Rectal smooth muscle tissue (tissue), 1 donor: ENCODE data around the gene CTNND2.

Experiments used
- H3K27ac ChIP-seq: one replicate; pipeline ENCODE4 v1.7.0; 2013; ENCODE audit warnings: low read depth, low read length, inconsistent platforms
- H3K27me3 ChIP-seq: one replicate; pipeline ENCODE4 v1.7.0; 2013; ENCODE audit warnings: low read length; ENCODE audit not compliant: control insufficient read depth, insufficient read depth
- H3K36me3 ChIP-seq: one replicate; pipeline ENCODE4 v1.7.0; 2013; ENCODE audit warnings: low read length; ENCODE audit not compliant: control insufficient read depth, insufficient read depth
- H3K4me1 ChIP-seq: one replicate; pipeline ENCODE4 v1.7.0; 2013; ENCODE audit warnings: low read length; ENCODE audit not compliant: control insufficient read depth, insufficient read depth
- H3K4me3 ChIP-seq: one replicate; pipeline ENCODE4 v1.7.0; 2013; ENCODE audit warnings: low read length
- H3K9ac ChIP-seq: one replicate; pipeline ENCODE4 v1.7.0; 2013; ENCODE audit warnings: low read length

The CTNND2 gene

GRCh38 chr5:11293523-11293922 lies 610.7 kb downstream of the CTNND2 start:
- Histone ChIP-seq H3K9ac (no peak overlapping the region), H3K4me3 (no peak overlapping the region), H3K27me3 (no peaks in the 10 kb centered on the region), H3K36me3 (no peaks in the 10 kb centered on the region), H3K4me1 (no peaks in the 10 kb centered on the region), H3K27ac (no peak overlapping the region)

DNA sequence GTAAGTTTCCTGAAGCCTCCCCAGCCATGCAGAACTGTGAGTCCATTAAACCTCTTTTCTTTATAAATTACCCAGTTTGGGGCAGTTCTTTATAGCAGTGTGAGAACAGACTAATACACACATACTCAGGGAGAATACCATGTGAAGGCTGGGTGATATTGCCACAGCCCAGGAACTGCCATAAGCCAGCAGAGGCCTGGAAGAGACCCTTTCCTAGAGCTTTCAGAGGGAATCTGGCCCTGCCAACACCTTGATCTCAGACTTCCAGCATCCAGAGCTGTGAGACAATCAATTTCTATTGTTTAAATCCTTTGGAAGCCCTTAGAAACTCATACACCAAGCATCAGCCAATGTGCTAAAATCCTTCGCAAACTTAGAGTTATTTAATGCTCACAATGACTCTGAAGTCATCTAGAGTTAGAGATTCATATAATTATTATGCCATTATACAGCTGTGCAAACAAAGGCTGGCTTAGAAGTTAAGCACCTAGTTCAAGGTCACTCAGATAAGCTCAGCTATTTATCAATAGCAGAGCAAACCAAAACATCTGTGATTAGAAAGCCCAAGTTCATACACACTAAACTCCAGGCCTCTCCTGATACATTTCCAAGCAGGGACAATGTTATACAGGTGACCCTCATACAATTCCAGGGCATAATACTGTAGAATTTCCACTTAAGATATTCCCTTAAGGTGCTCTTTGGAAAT lies 611.4 kb downstream of the CTNND2 start:
- H3K27ac ChIP-seq: no peak overlapping the region
- no peaks in the 10 kb centered on the region for H3K36me3 ChIP-seq
- no peak overlapping the region for H3K4me3 ChIP-seq
- H3K27me3 ChIP-seq: no peaks in the 10 kb centered on the region
- no peaks in the 10 kb centered on the region for H3K4me1 ChIP-seq
- H3K9ac ChIP-seq: no peak overlapping the region

DNA sequence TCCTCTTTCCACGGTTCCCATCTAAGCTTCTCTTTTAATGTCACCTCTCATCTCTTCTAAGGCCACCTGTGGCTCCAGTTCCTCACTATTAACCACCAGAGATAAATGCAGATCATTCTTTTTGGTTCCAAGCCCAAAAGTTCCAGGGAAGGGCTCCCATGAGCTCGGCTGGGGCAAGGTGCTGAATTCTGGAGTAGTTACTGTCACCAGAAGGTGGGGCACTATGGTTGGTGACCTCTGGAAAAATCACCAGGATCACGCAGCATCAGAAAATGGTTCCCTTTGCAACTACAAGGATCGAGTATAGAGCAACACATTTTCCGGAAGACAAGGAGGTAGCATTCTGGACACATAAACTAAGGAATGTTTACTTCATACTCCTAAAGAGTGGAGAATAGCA lies 614.5 kb downstream of the CTNND2 start:
- Histone ChIP-seq H3K9ac (no peak overlapping the region), H3K27ac (no peak overlapping the region), H3K36me3 (no peaks in the 10 kb centered on the region), H3K4me1 (no peaks in the 10 kb centered on the region), H3K4me3 (no peak overlapping the region), H3K27me3 (no peaks in the 10 kb centered on the region)

GRCh38 chr5:11289208-11289607 lies 615.0 kb downstream of the CTNND2 start:
- no peak overlapping the region for H3K27ac ChIP-seq
- no peaks in the 10 kb centered on the region for H3K36me3 ChIP-seq
- H3K9ac ChIP-seq: no peak overlapping the region
- no peaks in the 10 kb centered on the region for H3K27me3 ChIP-seq
- H3K4me3 ChIP-seq: no peak overlapping the region
- H3K4me1 ChIP-seq: no peaks in the 10 kb centered on the region

- no peaks in the 10 kb centered on the region for H3K36me3 ChIP-seq
- H3K9ac ChIP-seq: no peak overlapping the region
- no peaks in the 10 kb centered on the region for H3K27me3 ChIP-seq
- H3K4me1 ChIP-seq: no peaks in the 10 kb centered on the region
- no peak overlapping the region for H3K27ac ChIP-seq
- no peak overlapping the region for H3K4me3 ChIP-seq
Observed at GRCh38 chr5:11281842-11282241, 622.4 kb downstream of the CTNND2 start.

- Histone ChIP-seq H3K27ac (no peak overlapping the region), H3K4me3 (no peak overlapping the region), H3K36me3 (no peaks in the 10 kb centered on the region), H3K9ac (no peak overlapping the region), H3K4me1 (no peaks in the 10 kb centered on the region), H3K27me3 (no peaks in the 10 kb centered on the region)
Observed at GRCh38 chr5:11277323-11277722, 626.9 kb downstream of the CTNND2 start.

DNA sequence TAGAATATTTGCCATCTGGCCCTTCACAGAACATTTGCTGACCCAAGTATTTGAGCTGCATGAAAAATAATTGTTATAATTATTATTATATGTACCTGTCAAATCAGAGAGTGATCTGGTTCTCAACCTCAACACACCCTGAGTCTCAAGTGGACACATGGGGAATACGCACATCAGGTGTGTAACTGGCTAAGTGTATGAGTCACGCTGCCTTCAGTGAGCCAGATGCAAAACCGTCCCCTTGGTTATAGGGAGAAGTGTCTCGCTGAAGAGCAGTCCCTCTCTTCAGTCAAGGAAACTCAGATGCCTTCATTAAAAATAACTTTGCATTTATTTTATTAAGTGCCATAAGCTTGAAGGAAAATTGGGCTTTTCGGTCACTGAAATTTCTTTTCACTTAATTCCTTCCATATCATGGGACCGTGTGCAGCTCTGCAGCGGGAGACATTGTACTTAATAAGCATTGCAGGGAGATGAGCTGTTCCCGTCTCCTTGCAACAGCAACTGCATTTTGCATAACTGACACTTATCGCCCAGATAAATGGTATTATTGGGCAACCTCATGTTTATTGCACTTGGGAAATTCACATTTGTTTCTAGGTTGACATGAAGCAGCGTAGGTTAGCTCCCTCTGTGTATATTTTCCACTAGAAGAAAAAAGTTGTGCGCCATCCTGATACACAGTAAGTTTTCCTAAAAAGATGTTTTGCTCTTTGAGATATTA lies 630.9 kb downstream of the CTNND2 start:
- H3K27me3 ChIP-seq: no peaks in the 10 kb centered on the region
- no peak overlapping the region for H3K9ac ChIP-seq
- H3K36me3 ChIP-seq: no peaks in the 10 kb centered on the region
- H3K4me1 ChIP-seq: no peaks in the 10 kb centered on the region
- no peak overlapping the region for H3K4me3 ChIP-seq
- H3K27ac ChIP-seq: no peak overlapping the region

- H3K27ac ChIP-seq: no peak overlapping the region
- H3K4me3 ChIP-seq: no peak overlapping the region
- no peaks in the 10 kb centered on the region for H3K36me3 ChIP-seq
- H3K4me1 ChIP-seq: no peaks in the 10 kb centered on the region
- H3K9ac ChIP-seq: no peak overlapping the region
- no peaks in the 10 kb centered on the region for H3K27me3 ChIP-seq
Observed at GRCh38 chr5:11269515-11269914, 634.7 kb downstream of the CTNND2 start.

DNA sequence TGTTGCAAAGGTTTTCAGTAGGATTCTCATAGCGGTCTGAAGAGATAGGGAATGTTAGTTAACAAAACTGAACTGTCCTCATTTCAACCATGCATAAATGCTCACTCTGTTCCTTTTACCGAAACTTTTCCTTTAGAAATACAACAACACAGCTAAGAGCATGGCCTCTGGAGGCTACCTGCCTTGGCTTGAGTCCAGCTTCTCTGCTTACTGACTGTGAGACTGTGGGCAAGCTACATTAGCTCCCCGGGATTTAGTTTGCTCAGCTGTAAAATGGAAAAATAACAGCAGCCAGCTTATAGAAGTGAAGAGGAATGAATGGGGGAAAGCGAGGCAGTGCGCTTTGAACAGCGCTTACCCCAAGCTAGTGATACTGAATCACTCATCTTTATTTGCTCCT lies 635.4 kb downstream of the CTNND2 start:
- Histone ChIP-seq H3K27ac (no peak overlapping the region), H3K4me1 (no peaks in the 10 kb centered on the region), H3K36me3 (no peaks in the 10 kb centered on the region), H3K9ac (no peak overlapping the region), H3K27me3 (no peaks in the 10 kb centered on the region), H3K4me3 (no peak overlapping the region)

- Histone ChIP-seq H3K27ac (no peak overlapping the region), H3K36me3 (no peaks in the 10 kb centered on the region), H3K27me3 (no peaks in the 10 kb centered on the region), H3K9ac (no peak overlapping the region), H3K4me3 (no peak overlapping the region), H3K4me1 (no peaks in the 10 kb centered on the region)
Observed at GRCh38 chr5:11266331-11266730, 637.9 kb downstream of the CTNND2 start.

GRCh38 chr5:11261241-11261640 lies 643.0 kb downstream of the CTNND2 start:
- Histone ChIP-seq H3K4me3 (no peak overlapping the region), H3K9ac (no peak overlapping the region), H3K36me3 (no peaks in the 10 kb centered on the region), H3K27ac (no peak overlapping the region), H3K4me1 (no peaks in the 10 kb centered on the region), H3K27me3 (no peaks in the 10 kb centered on the region)

- no peak overlapping the region for H3K27ac ChIP-seq
- no peaks in the 10 kb centered on the region for H3K27me3 ChIP-seq
- H3K4me1 ChIP-seq: no peaks in the 10 kb centered on the region
- no peak overlapping the region for H3K9ac ChIP-seq
- no peak overlapping the region for H3K4me3 ChIP-seq
- H3K36me3 ChIP-seq: no peaks in the 10 kb centered on the region
Observed at GRCh38 chr5:11258001-11258400, 646.2 kb downstream of the CTNND2 start.

DNA sequence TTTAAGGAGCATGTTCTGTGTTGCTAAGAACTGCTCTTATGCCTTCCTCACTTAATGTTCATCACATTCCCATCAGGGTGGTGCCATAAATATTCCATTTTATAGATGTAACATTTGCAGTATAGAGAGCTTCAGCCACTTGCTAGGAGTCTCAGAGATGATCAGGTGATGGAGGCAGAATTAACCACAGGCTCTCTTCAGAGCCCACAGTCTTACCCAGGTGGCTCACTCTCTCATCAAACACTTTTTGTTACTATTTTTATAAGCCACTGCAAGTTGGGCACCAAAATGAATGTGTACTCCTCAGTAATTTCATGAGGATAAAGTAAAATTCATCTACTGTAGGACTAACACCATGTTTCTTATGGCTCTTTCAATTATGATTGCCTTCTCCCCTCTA lies 651.7 kb downstream of the CTNND2 start:
- Histone ChIP-seq H3K9ac (no peak overlapping the region), H3K36me3 (no peaks in the 10 kb centered on the region), H3K27me3 (no peaks in the 10 kb centered on the region), H3K4me3 (no peak overlapping the region), H3K27ac (no peak overlapping the region), H3K4me1 (no peaks in the 10 kb centered on the region)
